HCT116 (cell line): Measurements from ENCODE around the gene CSPG4. TPM values are rescaled to one million over a fixed set of nuclear protein-coding genes. Genes with fewer than 3 reads are reported as not detected.
"Not testable (repeated sequence)": the region's sequence is repeated elsewhere in the genome, so short reads cannot be mapped to it uniquely, and the experiment has no call there.

Experiments used
- ATAC-seq: fragments of 200-7000 bp; cut with Tn5 transposase; 2 replicates; pipeline ENCODE4 v1.9.1; 2020; ENCODE audit warnings: mild to moderate bottlenecking, moderate library complexity
- BruUV-seq: library from RNA; stranded (reverse); fragments of 400-500 nt; replicated peaks from 2 replicates; lab custom pipeline; 2021; lab: Mats Ljungman, UMichigan
- CTCF ChIA-PET: fragments of 300-600 bp; sonication (Branson Sonifier 250); formaldehyde crosslinking; loops from one replicate; lab custom pipeline; 2021; ENCODE audit warnings: antibody characterized with exemption; lab: Charles Lee
- POLR2A ChIA-PET: fragments of 300-600, 350-600 bp; sonication (Branson Sonifier 250); formaldehyde crosslinking; loops from one replicate; lab custom pipeline; 2021; ENCODE audit warnings: antibody characterized with exemption; lab: Charles Lee
- RAD21 ChIA-PET, 2 experiments: fragments of 300-600 bp; sonication (Branson Sonifier 250); formaldehyde crosslinking; loops; one replicate each; lab custom pipeline; 2023; ENCODE audit warnings: low total read pairs in 2 of 2; ENCODE audit not compliant: uncharacterized antibody in 2 of 2, unreplicated experiment in 2 of 2, low non-redundant PET in 1 of 2; lab: Charles Lee
- DNase-seq: peaks from one replicate; pipeline ENCODE4 v3.0.0-alpha.2; 2010; ENCODE audit warnings: low read depth, low spot score
- H2AFZ ChIP-seq: fragments of 200-600 bp; shearing (Covaris generic), sonication (generic); 2 replicates; pipeline ENCODE4 v1.6.1; 2017; ENCODE audit warnings: low read depth, mixed run types, mixed read lengths, antibody characterized with exemption, low read length; ENCODE audit not compliant: poor library complexity, severe bottlenecking
- H3K27ac ChIP-seq: 2 replicates; pipeline ENCODE4 v1.5.1; 2012; ENCODE audit warnings: low read depth, low read length
- H3K27me3 ChIP-seq: fragments of 200-600 bp; sonication (generic); 2 replicates; pipeline ENCODE4 v1.6.1; 2016; ENCODE audit warnings: mixed run types, low read length, mixed read lengths; ENCODE audit not compliant: insufficient read depth
- H3K36me3 ChIP-seq, 2 experiments: fragments of 200-500 bp in 1 of 2; fragments of 200-600 bp in 1 of 2; sonication (Bioruptor generic) in 1 of 2; sonication (generic) in 1 of 2; 2 replicates each; pipeline versions ENCODE4 v1.5.1 to v1.6.1; 2014 to 2016; ENCODE audit warnings: low read length in 2 of 2, inconsistent platforms in 1 of 2, mixed read lengths in 1 of 2, mixed run types in 1 of 2; ENCODE audit not compliant: insufficient read depth in 2 of 2, control insufficient read depth in 1 of 2
- H3K4me1 ChIP-seq, 2 experiments: fragments of 200-600 bp in 1 of 2; sonication (generic) in 1 of 2; 2 replicates each; pipeline versions ENCODE4 v1.5.1 to v1.6.1; 2012 to 2017; ENCODE audit warnings: low read length in 2 of 2, inconsistent platforms in 1 of 2, mild to moderate bottlenecking in 1 of 2, mixed read lengths in 1 of 2, mixed run types in 1 of 2, moderate library complexity in 1 of 2; ENCODE audit not compliant: insufficient read depth in 2 of 2, control insufficient read depth in 1 of 2
- H3K4me2 ChIP-seq: fragments of 200-600 bp; sonication (generic); 2 replicates; pipeline ENCODE4 v1.6.1; 2017; ENCODE audit warnings: mixed run types, low read length, mixed read lengths
- H3K4me3 ChIP-seq, 2 experiments: fragments of 200-600 bp in 1 of 2; sonication (generic) in 1 of 2; replicated peaks in 1 of 2; 2 replicates each; pipeline ENCODE4 v1.5.1; 2011 to 2016; ENCODE audit warnings: low read length in 2 of 2, control low read depth in 1 of 2, low read depth in 1 of 2, mild to moderate bottlenecking in 1 of 2, mixed read lengths in 1 of 2, mixed run types in 1 of 2
- H3K79me2 ChIP-seq: fragments of 200-600 bp; sonication (generic); 2 replicates; pipeline ENCODE4 v1.6.1; 2017; ENCODE audit warnings: mild to moderate bottlenecking, mixed run types, low read length, moderate library complexity, mixed read lengths; ENCODE audit not compliant: insufficient read depth
- H3K9ac ChIP-seq: fragments of 200-600 bp; sonication (generic); 2 replicates; pipeline ENCODE4 v1.6.1; 2016; ENCODE audit warnings: low read length, mixed read lengths
- H3K9me2 ChIP-seq: fragments of 200-600 bp; sonication (generic), shearing (Covaris generic); 2 replicates; pipeline ENCODE4 v1.6.1; 2017; ENCODE audit warnings: mixed run types, mild to moderate bottlenecking, moderate library complexity; ENCODE audit not compliant: insufficient read depth
- H3K9me3 ChIP-seq, 2 experiments: fragments of 200-500 bp in 1 of 2; fragments of 200-600 bp in 1 of 2; sonication (Bioruptor generic) in 1 of 2; sonication (generic) in 1 of 2; 2 replicates each; pipeline ENCODE4 v1.6.1; 2014 to 2017; ENCODE audit warnings: low read length in 2 of 2, mixed read lengths in 2 of 2, inconsistent platforms in 1 of 2, low read depth in 1 of 2, mild to moderate bottlenecking in 1 of 2, mixed run types in 1 of 2, moderate library complexity in 1 of 2; ENCODE audit not compliant: control insufficient read depth in 1 of 2, insufficient read depth in 1 of 2
- H4K20me1 ChIP-seq: fragments of 200-600 bp; sonication (generic), shearing (Covaris generic); 2 replicates; pipeline ENCODE4 v1.6.1; 2017; ENCODE audit warnings: mixed run types, mild to moderate bottlenecking, moderate library complexity; ENCODE audit not compliant: insufficient read depth
- CBX3 ChIP-seq: IDR thresholded peaks from 2 replicates; pipeline ENCODE4 v1.6.1; 2012; ENCODE audit warnings: low read depth
- EGR1 ChIP-seq: IDR thresholded peaks from 2 replicates; pipeline ENCODE4 v1.6.1; 2012; ENCODE audit warnings: low read depth
- EZH2phosphoT487 ChIP-seq: fragments of 200-600 bp; IDR thresholded peaks from 2 replicates; pipeline ENCODE4 v1.6.1; 2018; ENCODE audit warnings: antibody characterized with exemption, borderline replicate concordance
- JUND ChIP-seq: IDR thresholded peaks from 2 replicates; pipeline ENCODE4 v1.6.1; 2012
- POLR2AphosphoS5 ChIP-seq: IDR thresholded peaks from 2 replicates; pipeline ENCODE4 v1.6.1; 2011; ENCODE audit warnings: mild to moderate bottlenecking, low read depth, low read length, moderate library complexity
- RAD21 ChIP-seq: IDR thresholded peaks from 2 replicates; pipeline ENCODE4 v1.6.1; 2012; ENCODE audit warnings: low read depth, mild to moderate bottlenecking
- REST ChIP-seq: IDR thresholded peaks from 2 replicates; pipeline ENCODE4 v1.6.1; 2012; ENCODE audit warnings: low read depth
- SRF ChIP-seq: IDR thresholded peaks from 2 replicates; pipeline ENCODE4 v1.6.1; 2012; ENCODE audit warnings: low read depth
- TCF7L2 ChIP-seq: IDR thresholded peaks from 2 replicates; pipeline ENCODE4 v1.7.0; 2011; ENCODE audit warnings: borderline replicate concordance, inconsistent platforms; ENCODE audit not compliant: insufficient read depth, insufficient read length; ENCODE audit errors: extremely low read depth
- ZFX ChIP-seq: fragments of 450-650 bp; IDR thresholded peaks from 2 replicates; pipeline ENCODE4 v1.6.1; 2017
- intact Hi-C: fragments of 100-400 bp; cut with micrococcal nuclease; formaldehyde crosslinking; loops from 2 replicates; pipeline ENCODE4 v1.10.0; 2022
- total RNA-seq: library from RNA; stranded (reverse); gene quantifications from one replicate; pipeline ENCODE4 v1.2.1, GENCODE V29; 2021; ENCODE audit not compliant: unreplicated experiment
- TF ChIP-seq, protein P1 (sequence below), 3 experiments: fragments of 200-600 bp in 1 of 3; sonication (generic) in 1 of 3; IDR thresholded peaks in 2 of 3; conservative IDR thresholded peaks in 1 of 3; 2 replicates each; pipeline ENCODE4 v1.5.1; 2012 to 2017; ENCODE audit warnings: low read depth in 2 of 3, low read length in 2 of 3, antibody characterized with exemption in 1 of 3, borderline replicate concordance in 1 of 3, control low read depth in 1 of 3, mild to moderate bottlenecking in 1 of 3, mixed read lengths in 1 of 3, mixed run types in 1 of 3, moderate library complexity in 1 of 3; ENCODE audit not compliant: insufficient read depth in 1 of 3

CSPG4 gene
- total RNA-seq, 1 experiment from 2014 or later: 18.1 TPM

DNA sequence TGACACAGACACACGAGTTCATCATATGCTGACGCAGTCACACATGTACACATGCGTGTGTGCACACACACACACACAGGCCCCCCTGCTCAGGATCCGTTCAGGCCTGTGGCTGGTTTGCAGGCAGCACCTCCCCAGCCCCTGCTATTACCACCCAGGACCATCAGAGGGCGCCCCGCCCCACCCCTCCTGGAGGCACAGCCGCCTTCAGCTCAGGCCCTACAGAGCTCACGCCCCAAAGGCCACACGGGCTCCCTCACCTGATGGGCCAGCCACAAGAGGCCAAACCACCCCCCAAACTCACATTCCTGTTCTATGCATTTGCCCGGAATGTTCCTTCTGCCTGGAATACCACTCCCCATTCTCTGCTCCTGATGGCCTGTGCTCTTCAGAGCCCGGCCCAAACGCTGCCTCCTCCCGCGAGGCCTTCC is 26.4 kb downstream of the CSPG4 start:
- H3K27ac ChIP-seq, H3K27me3 ChIP-seq, H3K79me2 ChIP-seq, H3K9me2 ChIP-seq, H3K4me2 ChIP-seq, H3K4me3 ChIP-seq, POLR2A ChIA-PET, H4K20me1 ChIP-seq, H3K9me3 ChIP-seq, H3K4me1 ChIP-seq, BruUV-seq, DNase-seq, H2AFZ ChIP-seq, H3K36me3 ChIP-seq, H3K9ac ChIP-seq: not testable (repeated sequence)
- ATAC-seq: peak; percentile 88
- CTCF ChIA-PET: interaction anchor here (0.6 to 0.8 kb wide), 17 partner anchors 8 to 540 kb away, joined by 3 to 20 read pairs (median 3); partner anchors contain the start of gene SNX33
- TF ChIP-seq RAD21: peak; percentile 75
- TF ChIP-seq, protein P1, sequence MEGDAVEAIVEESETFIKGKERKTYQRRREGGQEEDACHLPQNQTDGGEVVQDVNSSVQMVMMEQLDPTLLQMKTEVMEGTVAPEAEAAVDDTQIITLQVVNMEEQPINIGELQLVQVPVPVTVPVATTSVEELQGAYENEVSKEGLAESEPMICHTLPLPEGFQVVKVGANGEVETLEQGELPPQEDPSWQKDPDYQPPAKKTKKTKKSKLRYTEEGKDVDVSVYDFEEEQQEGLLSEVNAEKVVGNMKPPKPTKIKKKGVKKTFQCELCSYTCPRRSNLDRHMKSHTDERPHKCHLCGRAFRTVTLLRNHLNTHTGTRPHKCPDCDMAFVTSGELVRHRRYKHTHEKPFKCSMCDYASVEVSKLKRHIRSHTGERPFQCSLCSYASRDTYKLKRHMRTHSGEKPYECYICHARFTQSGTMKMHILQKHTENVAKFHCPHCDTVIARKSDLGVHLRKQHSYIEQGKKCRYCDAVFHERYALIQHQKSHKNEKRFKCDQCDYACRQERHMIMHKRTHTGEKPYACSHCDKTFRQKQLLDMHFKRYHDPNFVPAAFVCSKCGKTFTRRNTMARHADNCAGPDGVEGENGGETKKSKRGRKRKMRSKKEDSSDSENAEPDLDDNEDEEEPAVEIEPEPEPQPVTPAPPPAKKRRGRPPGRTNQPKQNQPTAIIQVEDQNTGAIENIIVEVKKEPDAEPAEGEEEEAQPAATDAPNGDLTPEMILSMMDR (IDR thresholded peaks at IDR 0.05 in 2 of 3, conservative IDR thresholded peaks at IDR 0.05 in 1 of 3; ENCODE audit: borderline replicate concordance in 1 of 3, insufficient read depth in 1 of 3, low read depth in 2 of 3, low read length in 2 of 3): peak; percentile 67 to 73 (median 71); a peak in 5 of 6 replicates
- RAD21 ChIA-PET: interaction anchor here (0.6 to 2.0 kb wide), 7 partner anchors 52 to 474 kb away, joined by 3 to 8 read pairs (median 4); no protein-coding TSS in a partner anchor
- intact Hi-C loops: loop anchor here (1.0 kb wide), 1 partner anchor 116 kb away; no protein-coding TSS in a partner anchor

DNA sequence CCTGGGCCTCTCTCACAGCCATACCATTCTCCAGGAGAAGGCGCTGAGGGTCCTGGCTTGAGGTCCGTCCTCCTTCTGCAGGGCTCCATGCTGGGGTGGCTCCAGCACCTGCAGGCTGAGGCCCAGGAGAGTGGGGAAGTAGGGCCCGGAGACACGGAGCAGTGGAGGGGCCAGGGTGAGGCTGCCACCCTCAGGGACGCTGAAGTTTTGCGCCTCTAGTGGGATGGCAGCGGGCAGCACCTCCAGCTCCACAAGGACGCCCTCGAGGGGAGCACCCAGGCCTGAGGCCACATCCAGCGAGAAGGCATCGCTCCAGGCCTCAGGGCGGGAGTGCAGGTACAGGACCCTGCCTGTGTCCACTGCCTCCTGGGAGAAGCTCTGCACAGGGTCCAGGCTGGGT is 27.5 kb downstream of the CSPG4 start:
- intact Hi-C loops: no loop called here
- no peaks in the 10 kb centered on the region for H3K9me2 ChIP-seq
- H3K4me2 ChIP-seq: no peak overlapping the region
- H4K20me1 ChIP-seq: no peaks in the 10 kb centered on the region
- no peak for DNase-seq
- no peak overlapping the region for H2AFZ ChIP-seq
- H3K4me3 ChIP-seq: no peak overlapping the region
- no peaks in the 10 kb centered on the region for H3K9me3 ChIP-seq
- no peak overlapping the region for H3K9ac ChIP-seq
- no peak overlapping the region for H3K27ac ChIP-seq
- ChIA-PET POLR2A (no interaction called here), CTCF (interaction anchor here (1.1 kb wide), 1 partner anchor 233 kb away, joined by 3 read pairs; the partner anchor contains the start of gene SIN3A), RAD21 (interaction anchor here in 1 of 2 experiments (1.3 to 2.0 kb wide), 2 partner anchors 116 to 317 kb away, joined by 3 to 8 read pairs; no protein-coding TSS in a partner anchor)
- H3K79me2 ChIP-seq: no peaks in the 10 kb centered on the region
- H3K4me1 ChIP-seq: no peaks in the 10 kb centered on the region; a peak in 1 of 4 replicates
- ATAC-seq: no peak
- no peaks in the 10 kb centered on the region for H3K27me3 ChIP-seq
- BruUV-seq: no TSS peak
- no peaks in the 10 kb centered on the region for H3K36me3 ChIP-seq
- TF ChIP-seq EZH2phosphoT487 (no peak), ZFX (no peak), REST (no peak), SRF (no peak), CBX3 (no peak), EGR1 (no peak), POLR2AphosphoS5 (no peak), TCF7L2 (no peak), JUND (no peak)
- TF ChIP-seq, protein P1 (IDR thresholded peaks at IDR 0.05 in 2 of 3, conservative IDR thresholded peaks at IDR 0.05 in 1 of 3; ENCODE audit: borderline replicate concordance in 1 of 3, insufficient read depth in 1 of 3, low read depth in 2 of 3, low read length in 2 of 3): no peak
